Skin of body (tissue), 2 donors: ENCODE results near the gene HMGCS1. TPM values are rescaled to one million over a fixed set of nuclear protein-coding genes. Genes with fewer than 3 reads are reported as not detected.
"Not testable (repeated sequence)": the region's sequence is repeated elsewhere in the genome, so short reads cannot be mapped to it uniquely, and the experiment has no call there.

Source experiments
- DNase-seq: peaks from one replicate; lab custom pipeline; 2025; lab: John Stamatoyannopoulos, UW
- total RNA-seq: library from RNA; depleted of rRNA; stranded (reverse); fragments of >200 nt; gene quantifications from one replicate; pipeline ENCODE4 v1.2.3, GENCODE V29; 2014

Gene HMGCS1
- total RNA-seq, 1 donor from 2014 or later: 168 TPM

DNA sequence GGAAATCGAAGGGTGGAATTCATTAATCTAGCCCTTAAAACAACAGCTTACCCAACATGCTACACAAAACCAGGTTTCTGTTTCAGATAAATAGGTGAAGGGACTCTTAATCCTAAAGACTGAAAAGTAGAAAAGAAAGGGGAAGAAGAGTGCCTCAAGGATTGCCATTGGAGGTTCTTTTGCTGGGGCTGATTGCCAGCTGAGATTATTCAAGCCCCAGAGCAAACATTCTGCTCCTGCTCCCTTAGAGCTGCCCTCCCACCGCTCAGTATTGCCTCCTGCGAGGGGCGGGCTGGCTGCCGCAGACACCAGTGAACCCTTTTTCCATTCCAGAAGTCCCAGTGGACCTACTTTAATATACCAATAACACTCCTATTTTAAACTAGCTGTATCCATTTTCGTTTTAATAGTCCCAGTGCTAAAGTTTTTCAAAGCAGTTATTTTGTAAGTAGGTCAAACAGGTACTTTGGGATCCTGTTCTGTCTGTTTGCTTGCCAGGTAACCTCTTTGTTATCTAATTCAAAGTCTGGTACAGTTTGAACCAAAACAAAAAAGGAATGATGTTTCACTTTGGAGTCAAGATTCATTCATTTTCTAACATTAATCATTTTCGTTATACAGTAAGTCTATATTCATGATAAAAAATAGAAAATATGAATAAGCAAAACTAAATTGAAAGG, 38.6 kb downstream of the HMGCS1 start:
- no peak for DNase-seq

- no peak for DNase-seq
These were observed 39.7 kb downstream of the HMGCS1 start for GRCh38 chr5:43273552-43273951.

GRCh38 chr5:43270645-43271044, 42.6 kb downstream of the HMGCS1 start:
- DNase-seq: no peak

DNA sequence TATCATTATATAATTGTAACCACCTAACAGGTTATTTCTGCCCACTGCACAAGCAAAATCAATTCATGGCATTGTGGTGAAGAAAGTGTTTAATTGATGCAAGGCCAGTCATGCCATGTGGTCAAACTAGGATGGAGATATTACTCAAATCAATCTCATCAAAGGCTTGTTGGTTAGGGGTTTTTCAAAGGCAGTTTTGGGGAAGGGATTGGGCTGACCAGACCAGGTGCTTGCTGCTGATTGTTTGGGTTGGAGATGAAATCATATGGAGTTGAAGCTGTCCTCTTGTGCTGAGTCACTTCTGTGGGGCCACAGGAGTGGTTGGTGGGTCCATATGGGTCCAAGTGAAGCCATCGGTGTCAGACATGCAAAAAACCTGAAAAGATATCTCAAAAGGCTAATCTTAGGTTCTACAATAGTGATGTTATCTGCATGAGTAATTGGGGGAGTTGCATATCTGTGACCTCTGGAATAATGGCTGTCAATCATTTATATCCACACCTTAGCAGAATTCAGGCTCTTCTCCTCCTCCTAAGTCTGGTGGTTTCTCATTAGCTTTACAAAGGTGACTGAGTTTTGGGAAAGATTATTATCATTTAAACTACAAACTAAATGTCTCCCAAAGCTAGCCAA, 44.9 kb downstream of the HMGCS1 start:
- no peak for DNase-seq

DNA sequence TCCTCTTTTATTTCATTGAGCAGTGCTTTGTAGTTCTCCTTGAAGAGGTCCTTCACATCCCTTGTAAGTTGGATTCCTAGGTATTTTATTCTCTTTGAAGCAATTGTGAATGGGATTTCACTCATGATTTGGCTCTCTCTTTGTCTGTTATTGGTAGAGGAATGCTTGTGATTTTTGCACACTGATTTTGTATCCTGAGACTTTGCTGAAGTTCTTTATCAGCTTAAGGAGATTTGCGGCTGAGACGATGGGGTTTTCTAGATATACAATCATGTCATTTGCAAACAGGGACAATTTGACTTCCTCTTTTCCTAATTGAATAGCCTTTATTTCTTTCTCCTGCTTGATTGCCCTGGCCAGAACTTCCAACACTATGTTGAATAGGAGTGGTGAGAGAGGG, 50.9 kb downstream of the HMGCS1 start:
- not testable (repeated sequence) for DNase-seq

GRCh38 chr5:43258116-43258515, 55.1 kb downstream of the HMGCS1 start:
- no peak for DNase-seq

DNA sequence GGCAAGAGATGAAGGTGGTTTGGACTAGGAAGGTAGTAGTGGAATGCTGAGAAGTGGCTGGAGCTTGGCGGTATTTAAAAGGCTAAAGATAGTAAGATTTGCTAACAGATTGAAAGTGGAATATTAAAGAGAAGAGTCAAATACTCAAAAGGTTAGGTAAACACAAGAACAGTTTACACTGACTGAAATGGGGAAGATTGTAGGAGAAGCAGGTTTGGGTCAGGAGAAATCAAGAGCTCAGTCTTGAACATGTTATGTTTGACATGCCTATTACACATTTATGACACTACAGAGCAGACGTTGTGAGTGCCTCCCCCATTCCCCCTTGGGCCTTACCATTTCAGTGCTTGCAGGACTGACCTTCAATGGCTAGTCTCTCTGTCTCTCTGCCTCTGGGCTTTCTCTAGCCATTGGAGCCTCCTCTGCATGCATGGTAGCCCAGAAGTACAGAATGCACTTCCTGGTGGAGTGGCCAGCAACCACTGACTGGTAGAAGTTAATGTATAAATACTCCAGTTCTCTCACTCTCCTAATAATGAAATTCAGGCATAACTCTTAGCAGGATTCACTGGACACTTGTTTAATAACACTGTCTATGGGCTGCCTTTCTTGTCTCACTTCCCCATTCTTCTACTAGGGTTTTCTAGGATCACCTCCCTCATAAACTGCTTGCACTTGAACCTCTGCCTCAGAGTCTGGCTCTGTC, 56.8 kb downstream of the HMGCS1 start:
- no peak for DNase-seq

DNA sequence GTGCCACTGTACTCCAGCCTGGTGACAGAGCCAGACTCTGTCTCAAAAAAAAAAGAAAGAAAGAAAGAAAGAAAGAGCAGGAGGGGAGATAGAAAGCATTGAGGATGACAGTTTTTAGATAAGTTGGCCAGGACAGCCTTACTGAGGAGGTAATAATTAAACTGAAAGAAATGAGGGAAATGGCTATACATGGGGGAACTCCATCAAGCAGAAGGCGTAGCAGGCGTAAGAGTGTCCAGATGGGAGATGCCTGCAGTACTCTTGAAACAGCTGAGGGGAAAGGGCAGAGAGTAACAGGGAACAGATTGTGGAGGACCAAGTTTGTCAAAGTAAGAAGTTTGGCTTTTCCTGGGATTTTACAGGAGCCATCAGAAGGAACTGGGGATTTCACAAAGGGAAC, 57.5 kb downstream of the HMGCS1 start:
- no peak for DNase-seq

GRCh38 chr5:43251754-43252153, 61.5 kb downstream of the HMGCS1 start:
- no peak for DNase-seq

GRCh38 chr5:43245724-43246385, 67.4 kb downstream of the HMGCS1 start:
- no peak for DNase-seq

GRCh38 chr5:43244823-43245565, 68.2 kb downstream of the HMGCS1 start:
- DNase-seq: no peak

GRCh38 chr5:43243270-43243669, 69.9 kb downstream of the HMGCS1 start:
- no peak for DNase-seq

DNA sequence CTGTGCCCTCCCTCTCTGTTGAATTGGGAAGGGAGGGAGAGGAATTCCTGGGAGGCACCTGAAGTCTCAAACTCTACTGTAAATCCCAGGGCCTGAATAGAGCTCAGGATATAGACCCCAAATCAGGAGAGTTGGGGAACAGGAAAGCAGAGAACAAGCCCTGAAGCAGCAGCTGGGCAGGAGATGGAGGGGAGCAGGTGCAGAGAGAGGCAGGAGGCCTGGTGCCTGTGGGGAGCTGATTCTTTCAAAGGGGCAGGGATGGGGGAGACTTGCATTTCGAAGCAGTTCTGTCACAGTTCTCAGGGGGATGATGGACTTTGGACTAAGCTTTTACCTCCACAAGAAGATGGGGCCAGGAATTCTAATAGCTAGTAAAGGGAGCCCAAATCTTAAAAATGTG, 71.0 kb downstream of the HMGCS1 start:
- DNase-seq: no peak

Other genes with a start within 250 kb of the HMGCS1 start
- 41.8 TPM for gene ZNF131, start 192.5 kb downstream of the HMGCS1 start, total RNA-seq
- gene NIM1K, start 121.2 kb downstream of the HMGCS1 start, total RNA-seq: 0.10 TPM
- gene CCL28, start 99.0 kb upstream of the HMGCS1 start, total RNA-seq: 4.3 TPM
- 13.5 TPM for gene TMEM267, start 170.5 kb upstream of the HMGCS1 start, total RNA-seq
- 5.1 TPM for gene C5orf34, start 201.7 kb upstream of the HMGCS1 start, total RNA-seq
- 58.5 TPM for gene PAIP1, start 243.7 kb upstream of the HMGCS1 start, total RNA-seq